GM12891 (cell line): ENCODE measurements around the gene TMEM164.

ENCODE experiments used
- PAX5 ChIP-seq: IDR thresholded peaks from 2 replicates; pipeline ENCODE4 v1.6.1; 2011; ENCODE audit warnings: low read length, moderate library complexity, mild to moderate bottlenecking; ENCODE audit not compliant: insufficient read depth, severe bottlenecking
- POLR2A ChIP-seq: IDR thresholded peaks from 2 replicates; pipeline ENCODE4 v1.6.1; 2011; ENCODE audit warnings: low read depth, low read length, control low read depth
- POLR2AphosphoS5 ChIP-seq: IDR thresholded peaks from 2 replicates; pipeline ENCODE4 v1.6.1; 2011; ENCODE audit warnings: low read depth, low read length, control low read depth
- SPI1 ChIP-seq: IDR thresholded peaks from 2 replicates; pipeline ENCODE4 v1.6.1; 2011; ENCODE audit warnings: low read depth, low read length, control low read depth
- TAF1 ChIP-seq: IDR thresholded peaks from 2 replicates; pipeline ENCODE4 v1.6.1; 2011; ENCODE audit warnings: low read depth, low read length, control low read depth

- TF ChIP-seq POLR2A: no peak
- no peak for TF ChIP-seq POLR2AphosphoS5
- TF ChIP-seq SPI1: no peak
- TF ChIP-seq TAF1: no peak
- TF ChIP-seq PAX5: no peak
These were observed 39.1 kb downstream of the TMEM164 start for GRCh38 chrX:110041980-110042379.
